ENCODE data around the gene UGGT2.
"Not testable (repeated sequence)": the region's sequence is repeated elsewhere in the genome, so short reads cannot be mapped to it uniquely, and the experiment has no call there.

The UGGT2 gene

DNA sequence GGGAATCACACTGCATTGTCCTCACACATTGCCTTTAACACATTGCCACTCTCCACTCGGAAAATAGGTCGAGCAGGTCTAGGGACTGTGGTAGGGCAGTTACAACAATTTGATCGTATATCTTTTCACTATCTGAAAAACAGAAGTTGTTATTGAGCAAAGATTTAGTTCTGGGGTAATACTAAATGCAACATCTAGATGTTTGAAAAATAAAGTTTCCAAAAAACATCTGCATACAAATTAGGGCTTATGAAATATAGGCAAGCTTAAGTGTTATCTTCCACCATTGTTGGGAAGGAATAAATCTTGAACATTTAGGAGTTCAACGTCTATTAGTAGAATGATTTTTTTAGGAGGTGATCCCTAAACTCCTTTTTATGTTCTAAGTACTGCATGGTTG, 35.9 kb upstream of the UGGT2 start:
- no peak overlapping the region for H3K4me3 ChIP-seq
- no peaks in the 10 kb centered on the region for H3K4me1 ChIP-seq
- TF ChIP-seq Cebpa-rat (IDR thresholded peaks at IDR 0.05): no peak
- H3K36me3 ChIP-seq: no peaks in the 10 kb centered on the region
- H4K20me1 ChIP-seq: no peaks in the 10 kb centered on the region
- peaks cover 24% of the 10 kb centered on the region for H3K9me3 ChIP-seq
- H3K27ac ChIP-seq: no peak overlapping the region
- no peak overlapping the region for H3K4me2 ChIP-seq
- H3K27me3 ChIP-seq: no peaks in the 10 kb centered on the region
- H3K9ac ChIP-seq: no peak overlapping the region

DNA sequence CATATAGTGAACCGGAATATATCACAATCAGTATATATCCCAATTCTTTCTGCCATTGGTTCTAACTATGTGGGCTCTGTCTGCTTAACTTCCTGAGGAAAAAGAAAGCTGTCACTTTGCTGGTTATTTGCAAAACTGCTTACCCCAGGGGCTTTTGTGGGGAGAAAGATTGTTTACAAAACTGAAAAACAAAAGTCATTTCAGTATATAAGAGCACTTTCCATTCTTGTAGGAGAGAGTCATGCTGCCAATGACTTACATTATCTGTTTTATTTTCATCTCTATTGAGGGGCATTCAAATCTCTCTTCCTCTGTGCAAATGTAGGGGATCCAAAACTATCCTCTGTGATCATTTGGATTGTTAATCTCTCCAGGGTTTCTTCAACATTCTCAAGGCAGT, 33.5 kb upstream of the UGGT2 start:
- no peak overlapping the region for H3K27ac ChIP-seq
- no peaks in the 10 kb centered on the region for H4K20me1 ChIP-seq
- no peak overlapping the region for H3K4me3 ChIP-seq
- H3K9ac ChIP-seq: no peak overlapping the region
- no peaks in the 10 kb centered on the region for H3K27me3 ChIP-seq
- H3K36me3 ChIP-seq: no peaks in the 10 kb centered on the region
- TF ChIP-seq Cebpa-rat (IDR thresholded peaks at IDR 0.05): no peak
- H3K4me1 ChIP-seq: no peaks in the 10 kb centered on the region
- H3K4me2 ChIP-seq: no peak overlapping the region
- H3K9me3 ChIP-seq: peaks cover 22% of the 10 kb centered on the region

DNA sequence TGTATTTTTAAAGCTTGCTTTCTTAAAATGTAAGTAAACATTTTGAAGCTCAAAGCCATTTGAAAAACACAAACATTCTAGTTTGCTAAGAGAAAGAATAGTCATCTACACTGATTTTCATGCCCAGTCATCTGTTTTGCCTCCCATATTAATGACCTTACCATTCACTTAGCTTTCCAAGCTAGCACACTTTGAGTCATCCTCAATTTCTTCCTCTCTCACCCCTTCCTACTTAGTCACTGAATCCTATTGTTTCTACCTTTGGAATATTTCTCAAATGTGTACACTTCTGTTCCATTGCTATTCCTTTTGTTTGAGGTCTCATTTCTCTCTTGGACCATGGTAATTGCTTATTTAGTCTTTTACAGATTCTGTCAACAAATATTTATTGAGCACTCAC, 29.4 kb upstream of the UGGT2 start:
- H3K27me3 ChIP-seq: no peaks in the 10 kb centered on the region
- TF ChIP-seq Cebpa-rat (IDR thresholded peaks at IDR 0.05): no peak
- no peaks in the 10 kb centered on the region for H3K4me1 ChIP-seq

GRCh38 chr13:96081888-96082287, 28.7 kb upstream of the UGGT2 start:
- Histone ChIP-seq H3K9ac (no peak overlapping the region), H3K27me3 (no peaks in the 10 kb centered on the region), H3K9me3 (no peaks in the 10 kb centered on the region), H3K4me1 (no peaks in the 10 kb centered on the region), H4K20me1 (no peaks in the 10 kb centered on the region), H3K4me3 (no peak overlapping the region), H3K27ac (no peak overlapping the region), H3K4me2 (no peak overlapping the region), H3K36me3 (no peaks in the 10 kb centered on the region)
- TF ChIP-seq Cebpa-rat (IDR thresholded peaks at IDR 0.05): no peak

More for the DNA sequence above, 29.4 kb upstream of the UGGT2 start:
- Histone ChIP-seq H3K9ac (no peak overlapping the region), H3K36me3 (no peaks in the 10 kb centered on the region), H3K4me2 (no peak overlapping the region), H3K9me3 (no peaks in the 10 kb centered on the region), H4K20me1 (no peaks in the 10 kb centered on the region), H3K4me3 (no peak overlapping the region), H3K27ac (no peak overlapping the region)

DNA sequence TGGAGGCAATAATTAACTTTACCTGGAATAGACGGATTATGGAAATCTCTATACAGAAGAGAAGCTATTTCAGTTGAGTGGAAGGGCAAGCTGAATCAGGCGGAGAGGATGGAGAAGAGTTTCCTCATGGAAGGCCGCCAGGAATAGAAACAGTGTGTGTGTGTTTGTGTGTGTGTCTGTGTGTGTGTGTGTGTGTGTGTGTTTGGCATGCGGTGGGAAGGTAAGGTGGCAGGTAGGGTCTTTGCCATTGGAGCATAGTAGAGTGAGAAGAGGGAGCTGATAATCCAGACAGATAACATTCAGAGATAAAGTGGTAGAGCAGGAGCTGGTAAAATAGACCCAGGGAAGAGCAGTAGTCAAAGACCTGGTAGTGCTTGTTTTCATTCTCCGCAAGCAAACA, 27.5 kb upstream of the UGGT2 start:
- Histone ChIP-seq H3K4me2 (no peak overlapping the region), H3K27me3 (no peaks in the 10 kb centered on the region), H3K36me3 (no peaks in the 10 kb centered on the region), H3K9me3 (no peaks in the 10 kb centered on the region), H3K4me3 (no peak overlapping the region), H4K20me1 (no peaks in the 10 kb centered on the region), H3K4me1 (no peaks in the 10 kb centered on the region), H3K27ac (no peak overlapping the region), H3K9ac (no peak overlapping the region)
- no peak for TF ChIP-seq Cebpa-rat (IDR thresholded peaks at IDR 0.05)

DNA sequence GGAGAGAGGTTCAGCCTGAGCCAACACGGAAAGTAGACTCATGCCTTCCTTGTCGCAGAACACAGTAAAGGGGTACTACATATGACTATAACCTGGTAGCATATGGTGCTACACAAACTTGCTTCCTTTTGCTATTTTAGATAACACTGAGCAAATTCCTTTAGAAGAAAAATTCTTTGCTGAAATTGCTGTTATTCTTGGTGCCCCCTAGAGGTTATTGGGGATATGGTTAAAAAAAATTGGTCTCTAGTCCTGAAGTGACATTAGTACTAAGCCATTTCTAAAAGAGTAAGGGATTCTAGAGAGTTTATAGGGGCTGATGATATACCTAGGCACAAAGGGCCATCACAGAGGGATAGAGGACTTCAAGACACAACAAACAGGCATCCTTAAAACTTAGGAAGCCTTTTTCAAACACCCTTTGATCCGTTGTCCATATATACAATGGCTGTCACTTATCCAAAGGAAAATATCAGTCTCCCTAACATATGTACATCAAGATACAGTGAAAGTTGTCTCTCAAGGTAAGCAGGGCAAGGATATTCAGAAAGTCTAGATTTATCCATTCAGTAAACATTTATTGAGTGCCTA, 22.8 kb upstream of the UGGT2 start:
- TF ChIP-seq Cebpa-rat (IDR thresholded peaks at IDR 0.05): no peak

GRCh38 chr13:96072392-96072791, 19.2 kb upstream of the UGGT2 start:
- no peak overlapping the region for H3K9ac ChIP-seq
- no peaks in the 10 kb centered on the region for H3K27me3 ChIP-seq
- H3K36me3 ChIP-seq: no peaks in the 10 kb centered on the region
- H3K9me3 ChIP-seq: no peaks in the 10 kb centered on the region
- no peak overlapping the region for H3K4me2 ChIP-seq
- no peaks in the 10 kb centered on the region for H3K4me1 ChIP-seq
- H4K20me1 ChIP-seq: no peaks in the 10 kb centered on the region
- H3K4me3 ChIP-seq: no peak overlapping the region
- TF ChIP-seq Cebpa-rat (IDR thresholded peaks at IDR 0.05): no peak
- no peak overlapping the region for H3K27ac ChIP-seq

More for the DNA sequence above, 22.8 kb upstream of the UGGT2 start:
- Histone ChIP-seq H3K4me3 (no peak overlapping the region), H3K4me2 (no peak overlapping the region), H3K9ac (no peak overlapping the region), H3K27me3 (no peaks in the 10 kb centered on the region), H3K36me3 (no peaks in the 10 kb centered on the region), H3K27ac (no peak overlapping the region), H3K9me3 (no peaks in the 10 kb centered on the region), H4K20me1 (no peaks in the 10 kb centered on the region), H3K4me1 (no peaks in the 10 kb centered on the region)

GRCh38 chr13:96071504-96071903, 18.3 kb upstream of the UGGT2 start:
- H4K20me1 ChIP-seq: no peaks in the 10 kb centered on the region
- no peaks in the 10 kb centered on the region for H3K27me3 ChIP-seq
- no peaks in the 10 kb centered on the region for H3K36me3 ChIP-seq
- no peaks in the 10 kb centered on the region for H3K9me3 ChIP-seq
- H3K27ac ChIP-seq: no peak overlapping the region
- no peak for TF ChIP-seq Cebpa-rat (IDR thresholded peaks at IDR 0.05)
- no peaks in the 10 kb centered on the region for H3K4me1 ChIP-seq
- no peak overlapping the region for H3K4me3 ChIP-seq
- no peak overlapping the region for H3K4me2 ChIP-seq
- H3K9ac ChIP-seq: no peak overlapping the region

DNA sequence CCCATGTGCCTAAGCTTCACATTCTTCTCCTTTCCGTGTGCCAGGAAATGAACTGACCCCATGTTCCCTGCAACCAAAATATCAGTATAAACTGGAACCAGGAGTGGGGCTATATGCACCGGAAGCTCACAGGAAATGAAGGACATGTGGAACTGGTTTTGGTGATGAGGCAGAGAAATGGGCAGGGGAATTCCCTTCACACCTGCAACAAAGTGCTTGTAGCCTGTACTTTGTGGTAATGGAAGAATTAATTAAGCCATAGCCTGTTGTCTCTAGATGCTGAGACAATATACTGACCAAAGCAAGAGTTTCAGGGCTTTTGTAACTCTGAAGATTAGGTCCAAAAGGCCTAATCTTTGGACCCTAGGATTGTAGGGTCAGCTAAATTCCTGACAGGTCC, 15.5 kb upstream of the UGGT2 start:
- Histone ChIP-seq H3K4me1 (no peaks in the 10 kb centered on the region), H4K20me1 (no peaks in the 10 kb centered on the region), H3K4me3 (no peak overlapping the region), H3K9me3 (no peaks in the 10 kb centered on the region), H3K4me2 (no peak overlapping the region), H3K9ac (no peak overlapping the region), H3K36me3 (no peaks in the 10 kb centered on the region), H3K27ac (no peak overlapping the region), H3K27me3 (no peaks in the 10 kb centered on the region)
- TF ChIP-seq Cebpa-rat (IDR thresholded peaks at IDR 0.05): no peak

DNA sequence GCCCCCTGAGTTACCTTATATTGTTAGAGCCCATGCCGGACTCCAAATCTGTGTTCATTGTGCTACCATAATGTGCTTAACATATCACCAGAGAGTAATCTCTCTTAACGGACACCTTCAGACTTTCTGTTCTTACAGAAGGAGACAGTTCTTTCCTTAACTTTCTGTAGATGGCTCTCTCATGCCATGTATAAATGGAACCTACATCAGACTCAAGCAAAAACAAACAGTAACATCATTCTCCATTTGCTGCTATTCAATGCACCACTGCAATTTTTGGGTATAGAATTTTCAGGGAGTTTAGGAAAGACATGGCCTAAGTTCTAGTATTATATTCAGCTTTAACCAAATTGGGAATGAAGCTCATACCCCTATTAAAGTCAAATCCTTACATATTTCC, 12.6 kb upstream of the UGGT2 start:
- no peak for TF ChIP-seq Cebpa-rat (IDR thresholded peaks at IDR 0.05)
- no peaks in the 10 kb centered on the region for H3K27me3 ChIP-seq
- no peaks in the 10 kb centered on the region for H3K9me3 ChIP-seq
- H3K27ac ChIP-seq: no peak overlapping the region
- no peak overlapping the region for H3K9ac ChIP-seq
- no peaks in the 10 kb centered on the region for H4K20me1 ChIP-seq
- no peaks in the 10 kb centered on the region for H3K4me1 ChIP-seq
- H3K4me2 ChIP-seq: no peak overlapping the region
- H3K36me3 ChIP-seq: no peaks in the 10 kb centered on the region
- H3K4me3 ChIP-seq: no peak overlapping the region

DNA sequence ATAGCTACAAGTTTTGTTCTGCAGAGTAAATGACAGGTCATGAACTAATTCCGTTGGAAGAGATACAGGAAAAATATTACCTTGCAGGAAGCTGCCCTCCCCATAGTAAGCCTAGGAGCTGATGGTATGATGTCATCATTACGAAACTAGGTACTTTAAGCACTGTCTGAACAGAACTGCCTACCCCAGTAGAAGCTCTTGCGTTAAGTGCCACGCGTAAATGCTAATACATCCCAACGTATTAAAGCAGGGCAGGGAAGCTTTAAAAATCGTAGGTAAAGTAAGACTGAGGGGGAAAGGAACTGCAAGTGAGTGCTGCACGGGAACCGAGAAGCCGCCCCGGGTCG, 572 bp downstream of the UGGT2 start:
- no peaks in the 10 kb centered on the region for H3K36me3 ChIP-seq
- no peak overlapping the region for H3K4me3 ChIP-seq
- H3K9me3 ChIP-seq: peaks cover 19% of the 10 kb centered on the region
- H3K4me2 ChIP-seq: no peak overlapping the region
- H4K20me1 ChIP-seq: no peaks in the 10 kb centered on the region
- H3K4me1 ChIP-seq: no peaks in the 10 kb centered on the region
- no peak overlapping the region for H3K27ac ChIP-seq
- H3K9ac ChIP-seq: no peak overlapping the region
- no peak for TF ChIP-seq Cebpa-rat (IDR thresholded peaks at IDR 0.05)
- H3K27me3 ChIP-seq: no peaks in the 10 kb centered on the region

DNA sequence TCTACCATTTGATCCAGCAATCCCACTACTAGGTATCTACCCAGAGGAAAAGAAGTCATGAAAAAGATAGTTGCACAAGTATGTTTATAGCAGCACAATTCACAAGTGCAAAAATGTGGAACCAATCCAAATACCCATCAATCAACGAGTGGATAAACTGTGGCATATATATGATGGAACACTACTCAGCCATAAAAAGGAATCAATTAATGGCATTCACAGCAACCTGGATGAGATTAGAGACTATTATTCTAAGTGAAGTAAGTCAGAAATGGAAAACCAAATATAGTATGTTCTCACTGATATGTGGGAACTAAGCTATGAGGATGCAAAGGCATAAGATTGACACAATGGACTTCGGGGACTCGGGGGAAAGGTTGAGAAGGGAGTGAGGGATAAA, 1.3 kb downstream of the UGGT2 start:
- H3K9me3 ChIP-seq: peaks cover 19% of the 10 kb centered on the region
- H3K4me3 ChIP-seq, H3K4me2 ChIP-seq, H4K20me1 ChIP-seq, H3K36me3 ChIP-seq, H3K27ac ChIP-seq, H3K9ac ChIP-seq, H3K27me3 ChIP-seq, H3K4me1 ChIP-seq: not testable (repeated sequence)

DNA sequence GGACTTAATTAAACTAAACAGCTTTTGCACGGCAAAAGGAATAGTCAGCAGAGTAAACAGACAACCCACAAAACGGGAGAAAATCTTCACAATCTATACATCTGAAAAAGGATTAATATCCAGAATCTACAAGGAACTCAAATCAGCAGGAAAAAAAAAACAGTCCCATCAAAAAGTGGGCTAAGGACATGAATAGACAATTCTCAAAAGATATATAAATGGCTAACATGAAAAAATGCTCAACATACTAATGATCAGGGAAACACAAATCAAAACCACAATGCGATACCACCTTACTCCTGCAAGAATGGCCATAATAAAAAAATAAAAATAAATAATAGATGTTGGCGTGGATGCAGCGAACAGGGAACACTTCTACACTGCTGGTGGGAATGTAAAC, 1.7 kb downstream of the UGGT2 start:
- not testable (repeated sequence) for H3K4me1 ChIP-seq, H3K27ac ChIP-seq, H3K27me3 ChIP-seq, H3K9ac ChIP-seq, H3K4me3 ChIP-seq, H3K4me2 ChIP-seq, H4K20me1 ChIP-seq, H3K36me3 ChIP-seq
- H3K9me3 ChIP-seq: peaks cover 19% of the 10 kb centered on the region

DNA sequence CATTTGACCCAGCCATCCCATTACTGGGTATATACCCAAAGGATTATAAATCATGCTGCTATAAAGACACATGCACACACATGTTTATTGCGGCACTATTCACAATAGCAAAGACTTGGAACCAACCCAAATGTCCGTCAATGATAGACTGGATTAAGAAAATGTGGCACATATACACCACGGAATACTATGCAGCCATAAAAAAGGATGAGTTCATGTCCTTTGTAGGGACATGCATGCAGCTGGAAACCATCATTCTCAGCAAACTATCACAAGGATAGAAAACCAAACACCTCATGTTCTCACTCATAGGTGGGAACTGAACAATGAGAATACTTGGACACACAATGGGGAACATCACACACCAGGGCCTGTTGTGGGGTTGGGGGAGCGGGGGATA, 2.2 kb downstream of the UGGT2 start:
- not testable (repeated sequence) for H4K20me1 ChIP-seq, H3K27ac ChIP-seq, H3K27me3 ChIP-seq, H3K36me3 ChIP-seq, H3K4me1 ChIP-seq, H3K4me2 ChIP-seq, H3K4me3 ChIP-seq, H3K9ac ChIP-seq
- H3K9me3 ChIP-seq: peaks cover 19% of the 10 kb centered on the region

Measured in BLaER1 (cell line).